Ishikawa (cell line): ENCODE measurements around the gene ACACB.

Experiments used
- CEBPB ChIP-seq: IDR thresholded peaks from 2 replicates; pipeline ENCODE4 v1.6.1; 2012
- CREB1 ChIP-seq: IDR thresholded peaks from 2 replicates; pipeline ENCODE4 v1.6.1; 2012; ENCODE audit warnings: low read depth
- EGR1 ChIP-seq: IDR thresholded peaks from 2 replicates; pipeline ENCODE4 v1.6.1; 2012
- EP300 ChIP-seq: IDR thresholded peaks from 2 replicates; pipeline ENCODE4 v1.6.1; 2012; ENCODE audit warnings: borderline replicate concordance
- FOXM1 ChIP-seq: IDR thresholded peaks from 2 replicates; pipeline ENCODE4 v1.6.1; 2012; ENCODE audit warnings: low read depth, borderline replicate concordance
- NFIC ChIP-seq: IDR thresholded peaks from 2 replicates; pipeline ENCODE4 v1.6.1; 2012
- RAD21 ChIP-seq: IDR thresholded peaks from 2 replicates; pipeline ENCODE4 v1.6.1; 2012; ENCODE audit warnings: low read depth
- TAF1 ChIP-seq: IDR thresholded peaks from 2 replicates; pipeline ENCODE4 v1.6.1; 2012; ENCODE audit warnings: low read depth, mild to moderate bottlenecking
- TCF12 ChIP-seq: IDR thresholded peaks from 2 replicates; pipeline ENCODE4 v1.6.1; 2012; ENCODE audit warnings: low read depth
- TEAD4 ChIP-seq: IDR thresholded peaks from 2 replicates; pipeline ENCODE4 v1.6.1; 2012
- YY1 ChIP-seq: IDR thresholded peaks from 2 replicates; pipeline ENCODE4 v1.6.1; 2012; ENCODE audit warnings: low read depth
- ZBTB7A ChIP-seq: IDR thresholded peaks from 2 replicates; pipeline ENCODE4 v1.6.1; 2012; ENCODE audit warnings: low read depth
- TF ChIP-seq, protein P1 (sequence below): IDR thresholded peaks from 2 replicates; pipeline ENCODE4 v1.6.1; 2012; ENCODE audit warnings: low read depth, mild to moderate bottlenecking
- TF ChIP-seq, protein P2 (sequence below): IDR thresholded peaks from 2 replicates; pipeline ENCODE4 v1.6.1; 2012
- TF ChIP-seq, protein P3 (sequence below): IDR thresholded peaks from 2 replicates; pipeline ENCODE4 v1.6.1; 2012

ACACB gene

DNA sequence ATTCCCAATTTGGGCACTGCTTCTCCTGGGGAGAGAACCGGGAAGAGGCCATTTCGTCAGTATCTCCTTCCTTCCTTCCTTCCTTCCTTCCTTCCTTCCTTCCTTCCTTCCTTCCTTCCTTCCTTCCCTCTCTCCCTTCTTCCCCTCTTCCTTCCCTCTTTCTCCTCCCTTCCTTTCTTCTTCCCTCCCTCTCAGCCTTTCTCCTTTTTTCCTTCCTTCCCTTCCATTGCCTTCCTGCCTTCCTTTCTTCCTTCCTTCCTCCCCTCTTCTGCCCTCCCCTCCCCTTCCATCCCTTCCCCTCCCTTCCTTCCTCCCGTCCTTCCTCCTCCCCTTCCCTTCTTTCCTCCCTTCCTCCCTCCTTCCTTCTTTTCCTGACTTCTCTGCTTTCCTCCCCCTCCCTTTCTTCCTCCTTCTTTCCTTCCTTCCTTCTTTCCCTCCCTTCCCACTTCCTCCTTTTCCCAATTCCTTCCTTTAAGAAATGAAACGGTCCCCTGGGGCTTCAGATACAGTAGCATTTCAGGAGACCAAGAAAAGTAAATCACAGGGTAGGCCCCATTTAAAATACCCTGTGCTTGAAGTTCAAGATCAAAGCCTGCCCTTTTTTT lies 71.8 kb downstream of the ACACB start:
- TF ChIP-seq CREB1 = no peak
- no peak for TF ChIP-seq CEBPB
- TF ChIP-seq, protein P1, sequence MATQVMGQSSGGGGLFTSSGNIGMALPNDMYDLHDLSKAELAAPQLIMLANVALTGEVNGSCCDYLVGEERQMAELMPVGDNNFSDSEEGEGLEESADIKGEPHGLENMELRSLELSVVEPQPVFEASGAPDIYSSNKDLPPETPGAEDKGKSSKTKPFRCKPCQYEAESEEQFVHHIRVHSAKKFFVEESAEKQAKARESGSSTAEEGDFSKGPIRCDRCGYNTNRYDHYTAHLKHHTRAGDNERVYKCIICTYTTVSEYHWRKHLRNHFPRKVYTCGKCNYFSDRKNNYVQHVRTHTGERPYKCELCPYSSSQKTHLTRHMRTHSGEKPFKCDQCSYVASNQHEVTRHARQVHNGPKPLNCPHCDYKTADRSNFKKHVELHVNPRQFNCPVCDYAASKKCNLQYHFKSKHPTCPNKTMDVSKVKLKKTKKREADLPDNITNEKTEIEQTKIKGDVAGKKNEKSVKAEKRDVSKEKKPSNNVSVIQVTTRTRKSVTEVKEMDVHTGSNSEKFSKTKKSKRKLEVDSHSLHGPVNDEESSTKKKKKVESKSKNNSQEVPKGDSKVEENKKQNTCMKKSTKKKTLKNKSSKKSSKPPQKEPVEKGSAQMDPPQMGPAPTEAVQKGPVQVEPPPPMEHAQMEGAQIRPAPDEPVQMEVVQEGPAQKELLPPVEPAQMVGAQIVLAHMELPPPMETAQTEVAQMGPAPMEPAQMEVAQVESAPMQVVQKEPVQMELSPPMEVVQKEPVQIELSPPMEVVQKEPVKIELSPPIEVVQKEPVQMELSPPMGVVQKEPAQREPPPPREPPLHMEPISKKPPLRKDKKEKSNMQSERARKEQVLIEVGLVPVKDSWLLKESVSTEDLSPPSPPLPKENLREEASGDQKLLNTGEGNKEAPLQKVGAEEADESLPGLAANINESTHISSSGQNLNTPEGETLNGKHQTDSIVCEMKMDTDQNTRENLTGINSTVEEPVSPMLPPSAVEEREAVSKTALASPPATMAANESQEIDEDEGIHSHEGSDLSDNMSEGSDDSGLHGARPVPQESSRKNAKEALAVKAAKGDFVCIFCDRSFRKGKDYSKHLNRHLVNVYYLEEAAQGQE = no peak
- no peak for TF ChIP-seq ZBTB7A
- TF ChIP-seq, protein P2, sequence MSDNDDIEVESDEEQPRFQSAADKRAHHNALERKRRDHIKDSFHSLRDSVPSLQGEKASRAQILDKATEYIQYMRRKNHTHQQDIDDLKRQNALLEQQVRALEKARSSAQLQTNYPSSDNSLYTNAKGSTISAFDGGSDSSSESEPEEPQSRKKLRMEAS = no peak
- TF ChIP-seq TCF12 = no peak
- no peak for TF ChIP-seq YY1
- TF ChIP-seq TAF1 = no peak

DNA sequence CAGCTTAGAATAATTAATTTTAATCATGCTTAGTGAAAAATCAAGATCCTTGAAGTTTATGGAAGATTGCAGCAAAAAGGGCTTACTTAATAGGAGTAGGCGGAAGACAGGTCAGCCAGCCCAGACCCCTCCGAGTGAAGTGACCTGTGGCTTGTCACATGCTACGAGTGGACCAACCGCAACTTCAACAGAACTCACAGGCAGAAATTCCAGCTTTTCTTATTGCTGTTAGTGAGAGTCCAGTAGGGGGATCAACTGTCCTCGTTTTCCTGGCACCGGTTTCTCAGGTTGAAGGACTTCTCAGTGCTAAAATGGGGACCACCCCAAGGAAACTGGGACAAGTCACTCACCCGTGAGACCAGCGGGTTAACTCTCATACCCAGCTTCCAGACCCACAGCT lies 72.9 kb downstream of the ACACB start:
- TF ChIP-seq FOXM1 (no peak), CREB1 (no peak), ZBTB7A (no peak), RAD21 (no peak), EP300 (no peak), TCF12 (no peak), TEAD4 (no peak), CEBPB (no peak)

DNA sequence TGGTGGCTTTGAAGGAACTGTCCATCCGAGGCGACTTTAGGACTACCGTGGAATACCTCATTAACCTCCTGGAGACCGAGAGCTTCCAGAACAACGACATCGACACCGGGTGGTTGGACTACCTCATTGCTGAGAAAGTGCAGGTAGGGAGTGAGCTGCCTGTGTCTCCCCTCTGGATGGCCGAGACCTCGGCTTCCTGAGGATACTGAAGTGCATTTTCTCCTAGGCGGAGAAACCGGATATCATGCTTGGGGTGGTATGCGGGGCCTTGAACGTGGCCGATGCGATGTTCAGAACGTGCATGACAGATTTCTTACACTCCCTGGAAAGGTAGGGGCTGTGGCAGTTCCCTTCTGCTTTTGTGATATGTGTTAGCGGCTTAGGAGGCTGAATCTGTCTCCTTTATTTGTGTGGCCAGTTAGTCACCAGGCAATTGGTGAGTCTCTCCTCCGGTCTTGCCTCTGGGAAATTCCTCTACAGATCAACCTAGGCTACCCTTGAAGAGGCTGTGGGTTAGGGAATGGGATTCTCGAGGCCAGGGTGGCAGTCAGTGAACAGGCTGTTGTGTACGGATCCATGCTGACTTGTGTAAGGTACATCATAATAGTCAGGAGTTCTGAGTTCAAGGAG lies 75.3 kb downstream of the ACACB start:
- TF ChIP-seq CREB1 = no peak
- TF ChIP-seq, protein P2 = no peak
- TF ChIP-seq TCF12 = no peak
- TF ChIP-seq EP300 = no peak
- TF ChIP-seq, protein P3, sequence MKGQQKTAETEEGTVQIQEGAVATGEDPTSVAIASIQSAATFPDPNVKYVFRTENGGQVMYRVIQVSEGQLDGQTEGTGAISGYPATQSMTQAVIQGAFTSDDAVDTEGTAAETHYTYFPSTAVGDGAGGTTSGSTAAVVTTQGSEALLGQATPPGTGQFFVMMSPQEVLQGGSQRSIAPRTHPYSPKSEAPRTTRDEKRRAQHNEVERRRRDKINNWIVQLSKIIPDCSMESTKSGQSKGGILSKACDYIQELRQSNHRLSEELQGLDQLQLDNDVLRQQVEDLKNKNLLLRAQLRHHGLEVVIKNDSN = no peak
- TF ChIP-seq TAF1 = no peak
- no peak for TF ChIP-seq NFIC
- TF ChIP-seq YY1 = no peak
- no peak for TF ChIP-seq EGR1
- no peak for TF ChIP-seq RAD21
- TF ChIP-seq, protein P1 = no peak

DNA sequence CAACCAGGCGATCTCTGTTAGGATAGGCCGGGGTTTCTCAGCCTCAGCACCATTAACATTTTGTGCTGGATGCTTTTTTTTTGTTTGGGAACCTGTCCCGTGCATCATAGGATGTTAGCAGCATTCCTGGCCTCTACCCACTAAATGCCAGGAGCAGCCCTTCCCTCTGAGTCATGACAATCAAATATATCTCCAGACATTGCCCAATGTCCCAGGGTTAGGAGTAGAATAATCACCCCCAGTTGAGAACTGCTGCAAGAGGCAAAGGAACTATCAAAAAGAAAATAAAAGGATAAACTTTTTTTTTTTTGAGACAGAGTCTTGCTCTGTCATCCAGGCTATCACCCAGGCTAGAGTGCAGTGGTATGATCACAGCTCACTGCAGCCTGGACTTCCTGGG lies 76.0 kb downstream of the ACACB start:
- TF ChIP-seq EGR1 (no peak), EP300 (no peak)

DNA sequence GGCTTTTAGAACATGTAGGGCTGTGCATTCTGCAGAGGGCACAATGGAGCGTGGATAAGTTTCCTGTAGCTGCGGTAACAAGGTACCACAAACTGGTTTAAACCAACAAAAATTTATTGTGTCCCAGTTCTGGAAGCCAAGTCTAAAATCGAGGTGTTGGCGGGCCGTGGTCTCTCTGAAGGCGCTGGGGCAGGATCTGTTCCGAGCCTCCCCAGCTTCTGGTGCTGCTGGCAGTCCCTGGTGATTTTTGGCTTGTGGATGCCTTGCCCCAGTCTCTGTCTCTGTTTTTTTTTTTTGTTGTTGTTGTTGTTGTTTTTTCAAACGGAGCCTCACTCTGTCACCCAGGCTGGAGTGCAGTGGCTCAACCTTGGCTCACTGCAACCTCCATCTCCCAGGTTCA lies 77.5 kb downstream of the ACACB start:
- TF ChIP-seq NFIC (no peak), YY1 (no peak), EGR1 (no peak), ZBTB7A (no peak), TCF12 (no peak), CEBPB (no peak), TEAD4 (no peak)
- TF ChIP-seq, protein P1 = no peak
- TF ChIP-seq, protein P2 = no peak
- TF ChIP-seq, protein P3 = no peak
